NCI-H2107 treated with DMSO at 0.1 percent for 48 hours (cell line): ENCODE results near the gene TOP1.

Source experiments
- DNase-seq: peaks from one replicate; lab custom pipeline; 2025; ENCODE audit not compliant: unreplicated experiment; lab: John Stamatoyannopoulos, UW

TOP1 gene

DNA sequence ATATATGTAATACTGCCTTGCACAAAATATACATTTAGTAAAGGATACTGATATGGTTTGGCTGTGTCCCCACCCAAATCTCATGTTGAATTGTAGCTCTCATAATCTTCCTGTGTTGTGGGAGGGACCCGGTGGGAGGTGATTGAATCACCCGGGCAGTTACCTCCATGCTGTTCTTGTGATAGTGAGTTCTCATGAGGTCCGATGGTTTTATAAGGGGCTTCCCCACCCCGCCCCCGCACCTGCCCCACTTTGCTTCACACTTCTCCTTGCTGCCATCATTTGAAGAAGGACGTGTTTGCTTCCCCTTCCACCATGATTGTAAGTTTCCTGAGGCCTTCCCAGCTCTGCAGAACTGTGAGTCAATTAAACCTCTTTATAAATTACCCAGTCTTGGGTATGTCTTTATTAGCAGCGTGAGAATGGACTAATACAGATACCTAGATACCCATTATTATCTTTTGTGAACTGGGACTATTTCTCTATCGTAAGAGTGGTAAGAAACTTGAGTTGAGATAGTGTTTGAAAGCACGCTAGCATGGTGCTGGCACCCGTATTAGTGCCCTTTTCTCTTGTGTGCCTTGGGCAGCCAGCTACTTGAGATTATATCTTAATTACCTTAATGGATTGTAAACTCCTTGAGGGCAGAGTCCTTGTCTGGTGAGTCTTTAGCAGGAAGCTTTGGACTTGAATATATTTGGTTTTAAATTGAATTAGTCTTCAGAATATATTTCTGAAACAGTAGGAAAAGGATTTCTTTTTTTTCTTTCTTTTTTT lies 25.6 kb downstream of the TOP1 start:
- no peak for DNase-seq

DNA sequence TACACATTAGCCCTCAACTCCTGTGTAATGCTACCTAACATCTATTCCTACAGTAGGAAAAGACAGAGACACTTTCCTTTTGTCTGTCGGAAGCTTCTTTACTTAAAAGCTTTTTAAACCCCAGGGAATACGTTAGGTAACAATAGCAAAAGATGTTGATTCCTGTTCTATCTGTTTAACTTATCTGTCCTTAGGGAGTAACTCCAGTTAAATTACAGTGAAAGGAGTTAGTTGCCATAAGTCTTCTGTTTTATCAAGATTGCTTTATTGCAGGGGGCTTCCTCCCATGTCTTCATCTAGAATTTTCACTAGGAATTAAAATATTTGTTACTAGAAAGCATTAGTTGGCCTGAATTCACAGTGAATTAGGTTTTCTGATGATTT lies 26.2 kb downstream of the TOP1 start:
- no peak for DNase-seq

DNA sequence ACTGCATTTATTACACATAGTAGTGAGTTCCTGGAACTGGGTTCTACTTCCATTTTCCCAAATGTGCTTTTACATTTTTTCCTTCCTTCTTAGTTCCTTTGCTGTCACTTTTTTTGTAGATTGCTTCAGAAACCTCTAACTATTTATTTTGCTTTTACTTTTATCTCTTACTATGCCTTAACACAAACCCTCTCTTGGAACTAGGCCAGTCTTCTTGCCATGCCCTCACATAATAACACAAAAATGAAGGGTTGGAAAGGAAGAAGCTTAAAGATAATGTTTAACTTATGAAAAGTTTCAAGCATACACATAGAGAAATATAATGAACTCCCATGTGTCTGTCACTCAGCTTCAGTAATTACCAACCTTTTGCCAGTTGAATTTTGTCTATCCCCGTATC lies 27.1 kb downstream of the TOP1 start:
- no peak for DNase-seq

DNA sequence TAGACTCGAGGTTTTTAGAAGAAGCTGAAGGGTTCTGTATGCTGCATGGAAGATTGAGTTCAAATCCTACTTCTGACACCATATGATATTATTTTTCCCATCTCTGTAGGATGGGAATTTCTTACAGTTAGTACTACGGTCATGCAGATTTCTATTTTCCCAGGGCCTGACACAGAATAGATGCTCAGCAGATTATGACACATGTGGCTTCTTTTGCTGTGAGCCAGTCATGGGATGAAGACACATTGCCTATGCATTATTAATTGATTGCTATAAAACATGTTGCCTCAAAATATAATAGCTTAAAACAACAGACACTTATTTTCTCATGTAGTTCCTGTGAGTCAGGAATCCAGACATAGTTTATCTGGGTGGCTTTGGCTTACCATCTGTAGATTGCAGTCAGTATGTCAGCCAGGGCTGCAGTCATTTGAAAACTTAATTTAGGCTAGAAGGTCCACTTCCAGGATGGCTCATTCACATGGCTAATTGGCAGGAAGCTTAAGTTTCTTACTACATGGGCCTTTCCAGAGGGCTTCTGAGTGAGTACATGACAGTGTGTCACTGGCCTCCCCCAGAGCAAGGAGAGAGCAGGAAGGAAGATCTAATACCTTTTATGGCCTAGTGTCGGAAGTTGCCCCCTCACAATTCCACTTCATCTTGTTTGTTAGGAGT lies 29.5 kb downstream of the TOP1 start:
- DNase-seq, result no peak

DNA sequence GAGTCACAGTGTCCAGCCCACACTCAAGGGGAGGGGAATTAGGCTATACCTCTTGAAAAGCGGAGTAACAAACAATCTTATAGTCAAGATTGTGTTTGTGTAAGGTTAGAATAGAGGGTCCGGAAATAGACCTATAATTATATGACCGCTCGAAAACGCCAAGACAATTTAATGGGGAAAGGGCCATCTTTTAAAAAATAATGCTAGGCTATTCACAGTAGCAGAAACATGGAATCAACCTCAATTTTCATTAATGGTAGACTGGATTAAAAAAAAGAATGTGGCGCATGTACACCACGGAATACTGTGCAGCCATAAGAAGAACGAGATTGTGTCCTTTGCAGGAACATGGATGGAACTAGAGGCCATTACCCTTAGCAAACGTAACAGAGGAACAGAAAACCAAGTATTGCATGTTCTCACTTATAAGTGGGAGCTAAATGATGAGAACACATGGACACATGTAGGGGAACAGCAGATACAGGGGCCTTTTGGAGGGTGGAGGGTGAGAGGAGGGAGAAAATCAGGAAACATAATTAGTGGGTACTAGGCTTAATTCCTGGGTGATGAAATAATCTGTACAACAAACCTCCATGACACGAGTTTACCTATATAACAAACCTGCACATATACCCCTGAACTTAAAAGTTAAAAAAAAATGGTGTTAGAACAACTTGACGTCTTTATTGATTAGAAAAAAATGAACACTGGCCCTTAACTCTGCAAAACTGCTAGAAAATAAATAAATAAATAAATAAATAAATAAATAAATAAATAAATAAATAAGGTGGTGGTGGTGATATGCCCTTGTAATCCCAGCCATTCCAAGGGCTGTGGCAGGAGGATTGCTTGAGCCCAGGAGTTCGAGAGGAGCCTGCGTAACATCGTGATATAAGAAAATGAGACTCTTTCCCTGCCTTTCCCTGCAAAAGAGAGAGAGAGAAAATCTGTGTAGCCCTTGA lies 30.3 kb downstream of the TOP1 start:
- DNase-seq, result no peak

DNA sequence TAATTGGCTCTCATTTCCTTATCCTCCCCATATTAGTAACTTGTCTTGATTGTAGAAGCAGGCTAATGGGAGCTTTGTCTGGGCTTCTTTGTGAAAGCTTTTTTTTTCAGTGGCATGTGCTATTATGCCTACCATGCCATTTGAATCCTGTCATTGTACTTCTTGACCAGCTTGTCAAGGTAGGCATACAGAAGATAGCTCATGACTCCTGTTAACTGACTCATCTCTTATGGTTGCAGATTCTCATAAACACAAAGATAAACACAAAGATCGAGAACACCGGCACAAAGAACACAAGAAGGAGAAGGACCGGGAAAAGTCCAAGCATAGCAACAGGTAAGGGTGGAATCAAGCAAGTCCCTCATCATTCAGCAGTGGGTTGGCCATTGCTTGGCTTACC lies 32.5 kb downstream of the TOP1 start:
- DNase-seq, result no peak

DNA sequence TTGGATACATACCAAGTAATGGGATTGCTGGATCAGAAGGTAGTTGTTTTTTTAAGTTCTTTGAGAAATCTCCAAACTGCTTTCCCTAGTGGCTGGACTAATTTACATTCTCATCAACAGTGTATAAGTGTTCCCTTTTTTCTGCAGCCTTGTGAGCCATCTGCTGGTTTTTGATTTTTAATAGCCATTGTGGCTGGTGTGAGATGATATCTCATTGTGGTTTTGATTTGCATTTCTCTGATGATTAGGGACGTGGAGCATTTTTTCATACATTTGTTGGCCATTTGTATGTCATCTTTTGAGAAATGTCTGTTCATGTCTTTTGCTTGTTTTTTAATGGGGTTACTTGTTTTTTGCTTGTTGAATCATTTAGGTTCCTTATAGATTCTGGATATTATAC lies 34.8 kb downstream of the TOP1 start:
- DNase-seq, result no peak

DNA sequence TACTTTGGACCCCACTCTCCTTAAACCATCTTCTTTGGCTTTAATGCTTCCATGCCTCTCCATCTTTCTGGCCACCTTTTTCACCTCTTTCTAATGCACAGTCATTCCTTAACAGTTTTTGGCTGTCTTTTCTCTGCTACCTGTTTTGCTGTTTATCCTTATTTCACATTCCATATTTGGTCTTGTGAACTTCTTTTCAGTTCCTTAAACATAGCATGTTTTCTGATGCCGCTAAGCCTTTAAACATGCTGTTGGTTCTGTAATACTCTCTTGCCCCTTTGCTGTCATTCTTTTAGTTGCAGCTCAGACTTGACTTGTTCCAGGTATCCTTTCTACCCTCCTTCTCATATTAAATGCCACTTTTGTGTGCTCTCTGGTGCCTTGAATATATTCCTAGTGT lies 35.8 kb downstream of the TOP1 start:
- no peak for DNase-seq

DNA sequence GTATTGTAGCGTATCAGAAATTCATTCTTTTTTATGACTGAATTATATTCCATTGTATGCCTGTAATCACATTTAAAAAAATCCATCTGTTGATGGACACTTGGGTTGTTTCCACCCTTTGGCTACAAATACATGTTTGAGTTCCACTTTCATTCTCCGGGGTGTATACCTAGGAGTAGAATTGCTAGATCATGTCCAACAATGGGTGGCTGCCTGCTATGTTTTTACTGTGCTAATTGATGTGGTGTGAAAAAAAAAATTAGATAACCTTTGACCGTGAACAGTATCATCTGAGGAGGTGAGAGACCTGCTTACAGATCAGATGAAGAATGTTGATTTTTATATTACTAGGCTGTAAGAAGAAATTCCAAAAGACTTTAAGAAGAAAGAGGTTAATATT lies 37.1 kb downstream of the TOP1 start:
- DNase-seq, result no peak

DNA sequence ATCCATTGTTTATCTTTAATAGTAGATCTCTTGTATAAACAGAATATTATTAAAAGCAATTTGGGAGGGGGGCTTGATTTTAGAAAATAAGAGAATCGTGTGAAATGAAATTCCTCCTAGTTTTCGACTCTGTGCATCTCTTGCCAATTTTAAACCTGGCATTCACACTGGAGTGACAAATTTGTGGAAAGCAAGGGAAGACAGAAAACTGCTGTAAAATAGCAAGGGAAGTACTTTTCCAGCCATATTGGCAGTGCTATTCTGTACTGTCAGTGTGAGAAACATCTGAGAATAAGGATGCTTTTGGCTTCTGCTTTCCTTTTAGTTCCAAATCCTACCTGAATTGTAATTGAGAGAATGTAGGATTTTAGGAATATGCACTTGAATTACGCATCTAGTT lies 40.2 kb downstream of the TOP1 start:
- DNase-seq, result no peak

DNA sequence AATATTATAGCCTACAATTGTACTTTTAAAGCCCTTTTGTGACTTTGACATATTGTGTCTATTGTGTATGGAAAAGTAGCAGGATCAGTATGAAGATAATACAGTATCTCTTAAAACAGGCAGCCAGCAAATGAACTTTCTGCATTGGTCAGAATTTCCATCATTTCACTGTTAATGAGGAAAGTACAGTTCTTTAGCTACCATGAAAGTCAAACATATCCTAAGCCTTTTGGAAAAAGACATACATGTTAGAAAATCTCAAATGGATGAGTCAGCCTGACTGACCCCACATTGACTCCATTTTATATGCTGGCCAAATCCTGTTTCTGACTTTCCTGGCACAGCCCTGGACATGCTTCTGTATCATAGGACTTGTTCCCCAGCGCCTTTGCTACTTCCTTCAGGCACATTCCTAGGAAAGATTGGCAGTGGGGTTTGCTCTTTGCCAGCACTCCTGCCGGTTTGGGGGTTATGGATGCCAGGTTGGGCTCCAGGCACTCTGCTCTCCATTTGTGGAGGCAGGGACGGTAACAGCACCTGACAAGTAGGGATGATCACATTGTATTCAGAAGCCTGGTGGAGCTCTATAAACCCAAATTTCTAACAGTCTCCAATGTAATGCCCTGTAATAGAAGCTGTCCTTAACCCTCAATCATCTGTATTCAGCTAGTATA lies 43.7 kb downstream of the TOP1 start:
- no peak for DNase-seq

DNA sequence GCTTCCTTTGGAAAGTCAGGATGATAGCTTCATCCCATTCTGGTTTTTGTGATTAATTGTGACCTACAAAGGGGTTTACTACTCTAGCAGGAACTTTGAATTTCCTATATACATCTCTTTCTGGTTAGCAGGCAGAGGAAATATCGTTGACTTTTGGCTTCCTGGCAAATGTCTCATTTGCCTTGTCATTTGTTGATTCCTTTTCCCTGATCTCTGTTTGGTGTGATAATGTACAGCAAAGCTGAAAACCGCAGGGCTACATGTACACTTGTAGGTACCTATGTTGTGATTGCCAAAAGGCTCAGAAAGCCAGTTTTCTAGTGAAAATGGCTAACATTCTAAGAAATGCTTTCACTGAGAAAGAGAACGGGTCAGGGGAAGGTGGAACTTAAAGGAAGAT lies 44.3 kb downstream of the TOP1 start:
- DNase-seq, result no peak

DNA sequence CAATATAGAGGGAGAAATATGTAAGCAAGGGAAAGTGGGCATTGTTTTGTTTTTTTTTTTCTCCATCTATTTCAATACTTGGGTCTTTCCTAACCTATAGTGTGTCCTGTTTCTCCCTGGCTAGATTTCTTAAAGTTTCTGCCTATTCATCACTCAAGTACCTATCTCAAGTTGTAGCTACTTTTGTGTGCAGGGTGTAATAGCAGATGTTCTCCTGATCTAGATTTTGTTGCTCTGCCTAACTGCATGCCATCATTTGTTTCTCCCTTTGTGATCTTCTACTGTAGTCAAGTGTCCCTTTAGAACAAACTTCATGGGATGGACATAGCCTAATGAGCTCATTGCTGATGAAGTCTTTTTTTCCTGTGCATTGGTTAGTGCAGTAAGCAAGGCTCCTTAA lies 45.8 kb downstream of the TOP1 start:
- DNase-seq, result no peak

DNA sequence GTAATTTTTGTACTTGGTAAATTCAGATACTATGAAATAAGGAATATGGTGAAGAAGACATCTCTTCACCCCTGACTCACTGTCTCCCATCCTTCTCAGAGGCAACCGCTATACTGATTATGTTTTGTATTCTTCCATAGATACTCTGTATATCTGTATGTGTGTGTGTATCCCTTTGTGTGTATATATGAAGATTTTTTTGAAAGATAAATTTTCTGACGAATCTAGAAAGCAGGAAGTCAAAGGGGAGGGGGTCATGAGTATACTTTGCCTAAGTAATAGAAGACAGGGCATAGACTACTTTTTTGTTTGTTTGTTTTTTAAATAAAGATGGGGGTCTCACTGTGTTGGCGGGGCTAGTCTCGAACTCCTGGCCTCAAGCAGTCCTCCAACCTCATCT lies 48.2 kb downstream of the TOP1 start:
- no peak for DNase-seq

DNA sequence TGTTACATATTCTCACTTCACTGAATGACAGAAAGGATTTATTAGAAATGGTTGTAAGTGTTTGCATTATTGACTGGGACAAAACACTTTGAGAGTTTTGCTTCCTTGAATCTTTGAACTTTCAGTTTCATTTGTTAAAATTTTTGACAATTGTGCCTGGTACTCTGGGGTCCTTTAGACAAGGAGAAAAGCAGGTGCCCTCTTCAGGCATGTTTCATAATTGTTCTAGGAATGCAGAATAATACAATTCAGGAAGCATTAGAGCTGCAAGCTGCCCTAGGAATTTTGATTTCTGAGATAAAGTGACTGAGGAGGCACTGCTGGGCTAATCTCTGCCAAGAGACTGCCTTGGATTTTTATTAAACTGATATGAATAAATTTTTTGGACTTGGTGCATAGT lies 49.7 kb downstream of the TOP1 start:
- no peak for DNase-seq

DNA sequence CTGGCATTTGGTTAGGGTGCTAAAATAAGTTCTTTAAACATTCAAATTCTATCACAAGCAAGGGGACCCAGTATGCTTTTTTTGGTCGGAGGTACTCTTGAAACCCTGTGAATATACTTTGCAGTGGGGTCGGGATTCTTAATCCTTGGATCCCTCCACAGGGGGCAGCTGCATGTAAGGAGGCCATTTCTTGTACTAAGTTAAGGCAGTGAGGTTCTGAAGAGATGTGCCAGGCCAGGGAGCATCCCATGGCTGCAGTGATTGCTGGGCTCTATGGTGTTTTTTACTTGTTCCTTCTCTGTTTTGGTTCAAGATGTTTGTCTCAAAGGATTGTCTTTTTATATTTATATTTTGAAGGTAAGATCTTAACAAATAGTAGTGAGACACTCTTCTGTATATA lies 50.4 kb downstream of the TOP1 start:
- no peak for DNase-seq

DNA sequence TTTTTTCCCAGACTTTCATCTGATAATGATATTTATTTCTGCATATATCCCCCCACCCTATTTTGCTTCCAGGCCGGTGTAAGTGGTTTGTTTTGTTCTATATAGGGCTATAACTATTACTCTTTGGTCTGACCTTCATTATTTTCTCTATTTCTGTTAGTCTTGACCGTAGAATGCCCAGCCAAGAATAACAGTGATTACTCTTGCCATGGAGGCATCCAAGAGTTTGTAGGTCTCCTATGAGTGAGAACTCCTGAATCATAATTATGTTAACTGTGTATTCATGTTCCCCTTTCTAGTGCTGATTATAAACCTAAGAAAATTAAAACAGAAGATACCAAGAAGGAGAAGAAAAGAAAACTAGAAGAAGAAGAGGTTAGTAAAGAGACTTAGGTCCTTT lies 52.2 kb downstream of the TOP1 start:
- no peak for DNase-seq

DNA sequence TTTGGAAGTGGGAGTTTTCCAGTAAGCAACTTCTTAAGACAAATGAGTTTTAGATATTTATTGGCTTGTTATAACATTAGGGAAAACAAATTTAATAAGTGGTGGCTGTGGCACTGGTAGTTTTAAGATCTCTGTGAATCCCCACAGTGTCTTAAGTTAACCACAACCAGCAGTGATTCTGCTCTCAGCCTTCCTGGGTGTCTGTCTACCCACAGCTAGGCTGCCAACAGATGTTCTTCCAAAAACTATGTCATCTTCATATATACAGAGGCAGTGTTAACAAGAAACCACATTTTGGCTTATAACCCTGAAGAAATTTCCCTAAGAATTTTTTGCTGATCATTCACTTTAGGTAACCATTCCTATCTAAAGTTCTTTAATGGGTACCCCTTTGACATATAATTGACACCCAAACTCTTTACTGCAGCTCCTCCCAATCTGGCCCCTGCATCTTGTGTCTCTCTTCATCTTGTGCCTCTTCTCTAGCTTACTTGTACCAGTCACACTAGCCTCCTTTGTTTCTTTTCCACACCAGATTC lies 52.7 kb downstream of the TOP1 start:
- DNase-seq, result no peak

DNA sequence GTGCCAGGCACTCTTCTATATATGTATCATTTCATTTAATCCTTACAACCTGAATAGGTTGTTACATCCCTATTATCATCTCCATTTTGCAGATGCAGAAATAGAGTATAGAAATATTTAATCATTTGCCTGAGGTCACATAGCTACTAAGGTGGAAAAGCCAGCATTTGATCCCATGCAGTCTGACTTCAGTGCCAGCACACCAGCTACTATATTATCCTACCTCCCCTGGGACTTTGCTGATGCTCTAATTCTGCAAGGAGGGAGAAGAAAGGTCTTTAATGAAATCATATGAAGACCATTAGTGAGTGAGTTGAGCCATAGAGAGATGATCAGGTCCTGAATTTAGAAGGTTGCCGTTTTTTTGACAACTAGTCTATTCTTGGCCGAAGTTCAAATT lies 53.7 kb downstream of the TOP1 start:
- DNase-seq, result no peak

DNA sequence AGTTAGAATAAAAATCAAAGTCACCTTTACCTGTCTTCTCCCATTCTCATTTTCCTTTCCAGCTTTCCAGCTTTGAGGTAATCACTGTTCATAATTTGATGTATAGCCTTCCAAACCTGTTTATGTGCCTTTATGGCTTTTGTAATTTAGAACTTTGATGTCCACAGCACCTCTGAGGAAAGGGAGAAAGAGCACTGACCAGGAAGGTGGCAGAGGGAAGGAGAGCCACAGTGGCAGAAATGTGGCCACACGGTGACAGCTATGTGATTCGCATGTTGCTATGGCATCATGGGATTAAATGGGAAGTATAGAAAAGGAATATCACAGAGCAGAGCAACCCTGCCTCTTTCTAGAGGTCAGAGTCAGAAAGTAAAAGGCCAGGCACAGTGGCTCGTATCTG lies 57.0 kb downstream of the TOP1 start:
- no peak for DNase-seq
